GM08714 (cell line): ENCODE results near the gene HOXB2.

ENCODE experiments used
- H3K4me3 ChIP-seq: fragments of 200-500 bp; sonication (Bioruptor generic); 2 replicates; pipeline ENCODE4 v1.5.1; 2014; ENCODE audit warnings: mild to moderate bottlenecking, low read length, inconsistent platforms
- ZNF274 ChIP-seq: IDR thresholded peaks from 2 replicates; pipeline ENCODE4 v1.6.1; 2012; ENCODE audit warnings: mild to moderate bottlenecking, low read depth, low read length

The HOXB2 gene

DNA sequence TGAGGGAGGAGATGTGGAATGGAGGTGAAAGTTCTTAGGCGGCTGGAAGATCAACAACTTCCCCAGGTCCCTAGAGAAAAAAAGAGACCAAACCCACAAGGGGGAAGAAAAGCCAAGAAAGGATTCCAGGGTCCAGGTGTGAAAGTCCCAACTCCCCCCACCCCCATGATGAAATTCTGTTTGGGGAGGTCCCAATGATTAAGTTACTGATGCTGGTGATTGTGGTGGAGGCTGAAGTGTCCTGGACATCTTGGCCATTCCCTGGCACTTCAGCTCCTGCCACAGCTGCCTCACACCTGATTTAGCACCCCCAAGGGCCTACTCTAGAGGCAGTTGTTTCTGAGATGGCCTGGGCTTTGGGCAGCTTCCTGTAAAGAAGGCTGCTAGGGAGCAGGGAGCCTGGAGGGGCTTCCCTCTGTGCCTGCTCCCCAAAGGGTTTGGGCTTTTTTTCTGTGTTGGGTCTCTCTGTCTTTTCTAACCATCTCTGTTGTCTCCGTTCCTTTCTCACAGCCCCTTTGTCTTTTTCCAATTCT is 20.2 kb upstream of the HOXB2 start:
- no peak for TF ChIP-seq ZNF274
- no peak overlapping the region for H3K4me3 ChIP-seq

DNA sequence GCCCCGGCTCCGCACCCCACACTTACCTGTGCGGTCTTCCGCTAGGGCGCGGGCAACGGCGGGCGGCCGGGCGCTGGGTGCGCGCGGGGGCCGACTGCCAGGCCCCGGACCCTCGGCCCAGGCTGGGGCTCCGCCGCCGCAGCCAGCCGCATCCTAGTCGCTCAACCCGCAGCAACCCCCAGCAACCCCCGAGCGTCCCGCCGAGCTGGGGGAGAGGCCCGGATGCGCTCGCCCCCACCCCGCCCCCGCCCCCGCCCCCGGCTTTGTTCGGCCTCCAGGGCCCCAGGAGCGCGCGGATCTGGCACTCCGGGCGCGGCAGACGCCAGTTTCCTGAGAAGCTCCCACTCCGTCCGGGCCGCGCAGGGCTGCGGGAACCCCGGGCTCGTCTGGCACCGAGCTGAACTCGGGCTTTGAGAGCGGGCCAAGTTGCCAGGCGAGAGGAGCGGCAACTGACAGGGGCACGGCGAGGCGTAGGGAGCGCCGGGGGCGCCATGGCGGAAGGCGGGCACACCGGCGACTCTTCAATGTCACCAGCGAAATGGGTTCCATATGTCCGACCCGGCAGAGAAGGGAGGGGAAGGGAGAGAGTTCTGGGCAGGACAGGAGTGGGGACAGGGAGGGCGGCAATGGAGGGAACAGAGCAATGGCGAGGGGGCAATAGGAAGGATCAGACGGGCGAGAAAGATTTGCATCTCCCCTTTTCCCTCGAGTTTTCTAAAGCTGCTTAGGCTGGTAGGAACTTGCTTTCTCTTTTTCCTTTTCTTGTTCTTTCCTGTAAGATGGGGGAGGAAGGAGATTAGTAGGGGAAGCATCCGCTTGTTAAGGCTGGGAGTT is 19.5 kb upstream of the HOXB2 start:
- no peak overlapping the region for H3K4me3 ChIP-seq
- TF ChIP-seq ZNF274 = no peak

DNA sequence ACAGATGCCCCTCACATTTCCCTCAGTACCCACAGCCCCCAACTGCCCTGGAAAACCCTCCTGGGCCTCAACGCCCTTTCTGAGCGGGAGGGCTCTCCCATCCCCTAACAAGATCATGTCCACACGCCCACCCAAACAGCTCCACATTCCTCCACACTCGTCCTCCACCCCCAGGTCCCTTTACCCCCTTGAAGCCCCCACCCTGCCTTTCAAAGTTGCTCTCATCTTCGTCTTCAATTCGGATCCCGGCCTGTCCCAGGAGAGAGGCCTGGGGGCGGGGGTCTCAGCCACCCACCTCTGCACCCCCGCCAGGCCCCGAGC is 18.9 kb upstream of the HOXB2 start:
- no peak overlapping the region for H3K4me3 ChIP-seq
- TF ChIP-seq ZNF274 = no peak

DNA sequence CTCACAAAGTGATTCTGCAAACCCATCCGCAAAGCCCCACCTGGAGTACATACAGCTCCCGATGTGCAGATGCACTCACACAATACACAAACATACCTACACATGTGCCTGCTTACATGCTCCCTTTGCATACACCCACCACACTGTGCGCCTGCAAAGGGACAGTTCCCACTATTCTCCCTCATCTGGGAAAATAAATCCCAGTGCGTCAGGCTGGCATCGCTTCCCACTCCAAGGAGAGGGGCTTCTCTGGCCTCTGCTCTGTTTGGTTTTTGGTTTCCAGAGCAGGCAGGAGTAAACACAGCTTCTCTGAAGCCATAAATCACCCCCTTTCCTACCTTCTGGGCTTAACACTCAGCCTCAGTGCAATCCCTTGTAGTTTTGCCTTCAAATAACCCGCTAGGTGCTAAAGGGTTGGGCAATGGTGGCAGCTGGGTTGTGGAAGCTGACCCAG is 18.5 kb upstream of the HOXB2 start:
- TF ChIP-seq ZNF274 = no peak
- H3K4me3 ChIP-seq = no peak overlapping the region

DNA sequence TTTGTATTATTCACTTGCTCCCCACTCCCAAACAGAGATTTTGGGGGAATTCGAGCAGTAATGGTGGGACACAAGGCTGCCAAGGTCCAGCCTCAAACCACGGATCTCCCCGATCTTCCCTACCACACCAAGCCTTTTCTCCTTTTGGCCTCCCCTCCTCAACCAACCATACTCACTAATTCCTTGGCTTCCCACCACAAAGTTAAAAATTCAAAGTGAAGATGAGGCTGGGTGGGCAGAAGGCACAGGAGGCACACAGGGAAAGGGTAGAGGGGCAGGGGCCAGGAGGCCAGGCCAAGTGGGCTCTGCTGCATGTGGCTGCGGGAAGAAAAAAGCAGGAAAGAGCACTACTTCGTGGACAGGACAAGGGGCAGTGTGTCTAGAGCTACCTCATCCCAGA is 18.0 kb upstream of the HOXB2 start:
- TF ChIP-seq ZNF274 = no peak
- no peak overlapping the region for H3K4me3 ChIP-seq

DNA sequence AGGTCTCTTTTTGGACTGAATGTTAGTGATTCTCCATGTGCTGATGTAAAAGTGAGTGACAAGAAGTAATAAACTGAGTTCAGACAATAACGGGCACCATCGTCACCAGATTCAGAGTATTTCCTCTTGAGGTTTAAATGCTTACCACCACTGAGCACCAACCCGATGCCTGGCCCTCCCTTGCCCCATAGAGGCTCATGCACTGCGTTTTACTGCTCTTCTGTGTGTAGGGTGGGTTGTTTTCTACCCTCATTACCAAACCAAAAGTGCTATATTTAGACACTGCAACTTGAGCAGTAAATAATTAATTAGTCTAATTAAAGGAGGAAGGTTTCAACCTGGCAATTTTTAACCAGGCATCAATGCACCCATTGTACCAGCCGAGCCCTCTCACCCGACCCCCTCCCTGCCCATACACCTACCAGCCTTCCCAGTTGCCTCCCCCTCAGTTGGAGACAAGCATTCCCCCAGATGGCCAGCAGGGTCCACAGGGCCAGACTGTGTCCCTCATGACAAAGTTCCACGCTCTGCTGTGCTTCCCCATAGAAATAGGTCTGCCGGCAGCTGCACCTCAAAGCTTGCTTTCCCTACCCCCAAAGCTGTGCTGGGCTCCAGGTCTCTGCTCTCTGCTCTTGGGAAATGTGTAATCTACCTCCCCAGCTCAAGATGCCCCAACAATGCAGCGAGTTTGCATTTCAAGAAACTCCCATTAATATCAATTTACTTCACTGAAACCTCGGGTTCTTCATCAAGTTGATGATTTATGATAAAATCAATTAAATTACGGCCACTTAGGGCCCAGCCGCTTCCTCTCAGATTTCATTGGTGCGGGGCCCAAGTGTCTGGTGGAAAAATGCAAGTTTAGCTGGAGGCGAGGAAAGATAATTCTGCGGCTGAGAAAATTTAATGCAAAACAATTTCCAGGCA is 17.2 kb upstream of the HOXB2 start:
- H3K4me3 ChIP-seq = peak overlapping the region; percentile 8; the same call in 1 of the 2 replicates
- TF ChIP-seq ZNF274 = no peak

DNA sequence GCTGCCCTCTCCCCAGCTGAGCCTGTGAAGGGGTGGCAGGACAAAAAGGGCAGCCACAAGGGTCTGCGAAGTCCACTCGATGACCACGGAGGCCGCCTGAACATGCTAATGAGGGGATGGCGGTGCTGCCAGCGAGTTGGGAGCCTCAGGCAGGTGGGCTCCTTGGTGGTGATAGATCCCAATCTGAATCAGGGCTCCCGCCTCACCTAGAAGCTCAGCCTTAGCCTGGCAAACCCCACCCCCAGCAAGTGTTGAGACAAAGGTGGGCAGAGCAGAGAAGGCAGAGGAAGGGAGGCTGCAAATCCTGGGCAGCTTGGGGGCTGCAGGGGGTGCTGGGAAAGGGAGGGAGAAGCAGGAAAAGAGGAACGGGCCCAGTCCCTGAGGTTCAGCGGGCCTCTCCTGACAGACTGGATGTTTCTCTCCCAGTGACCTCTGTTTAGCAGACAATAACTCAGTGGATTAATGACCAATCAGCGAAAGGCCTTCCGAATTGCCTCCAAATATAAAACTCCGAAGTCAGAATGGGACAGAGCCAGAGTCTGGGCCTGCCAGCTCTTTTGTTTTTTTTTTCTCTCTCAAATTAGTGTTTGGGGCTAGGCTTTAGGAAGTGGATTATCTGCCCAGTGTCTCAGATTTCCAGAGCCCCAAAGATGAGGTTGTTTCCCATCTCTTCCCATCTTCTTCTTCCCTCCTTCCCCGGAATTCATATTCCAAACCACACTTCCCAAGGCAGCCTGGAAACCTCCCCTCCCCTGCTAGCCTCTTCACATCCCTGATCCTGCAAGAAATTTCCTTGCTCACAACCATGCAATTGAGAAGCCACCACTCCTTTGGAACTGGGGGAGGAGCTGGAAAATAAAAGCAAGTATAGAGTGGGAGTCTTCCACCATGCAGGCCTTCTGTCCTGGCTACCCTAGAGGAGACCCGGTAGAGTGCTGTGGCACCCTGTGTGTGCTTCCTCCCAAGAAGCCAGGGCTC is 15.2 kb upstream of the HOXB2 start:
- TF ChIP-seq ZNF274 = no peak
- no peak overlapping the region for H3K4me3 ChIP-seq

DNA sequence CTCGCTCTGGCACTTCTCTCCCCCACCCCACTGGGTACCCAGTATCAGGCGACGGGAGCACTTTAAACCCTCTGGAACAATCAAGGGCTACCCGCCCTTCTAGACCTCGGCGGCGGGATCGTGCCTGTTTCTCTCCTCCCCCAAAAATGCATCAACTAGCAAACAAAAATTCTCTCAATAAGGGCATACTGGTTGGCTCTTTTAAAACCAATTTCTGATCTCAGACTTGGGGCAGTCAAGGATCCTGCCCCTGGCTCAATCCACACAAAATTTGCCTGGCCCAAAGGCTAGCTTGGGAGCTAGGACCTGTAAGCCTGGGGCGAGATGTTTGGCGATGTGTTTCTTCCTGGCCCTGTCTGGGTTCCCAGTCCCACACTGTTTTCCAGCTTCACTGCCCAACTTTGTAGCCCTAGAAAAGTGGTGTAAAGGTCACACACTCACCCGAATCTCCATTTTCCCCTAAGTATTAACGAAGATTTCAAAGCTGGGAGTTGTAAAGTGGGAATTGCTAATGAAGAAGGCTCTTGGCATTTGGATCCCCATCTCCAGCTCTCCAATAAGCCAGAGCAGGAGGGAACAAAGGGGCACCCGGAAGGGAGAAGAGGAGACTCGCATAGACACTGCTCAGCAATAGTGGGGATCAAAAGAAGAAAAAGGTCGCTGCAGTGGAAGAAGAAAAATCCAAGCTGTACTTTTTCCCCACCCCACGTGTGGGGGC is 14.4 kb upstream of the HOXB2 start:
- TF ChIP-seq ZNF274 = no peak

DNA sequence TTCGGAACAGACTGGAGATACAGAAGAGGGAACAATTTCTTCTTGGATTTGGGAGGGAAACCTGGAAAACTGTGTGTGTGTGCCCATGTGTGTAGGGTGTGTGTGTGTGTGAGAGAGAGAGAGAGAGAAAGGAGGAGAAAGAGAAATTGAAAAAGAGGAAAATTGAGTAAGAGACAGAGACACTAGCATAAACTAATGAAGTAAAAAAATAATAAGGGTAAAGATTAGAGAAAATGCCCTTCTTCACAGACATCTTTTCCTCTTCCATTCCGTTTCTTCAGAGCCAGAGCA is 13.9 kb upstream of the HOXB2 start:
- TF ChIP-seq ZNF274 = no peak
- no peak overlapping the region for H3K4me3 ChIP-seq

More for the DNA sequence above, 14.4 kb upstream of the HOXB2 start:
- no peak overlapping the region for H3K4me3 ChIP-seq

DNA sequence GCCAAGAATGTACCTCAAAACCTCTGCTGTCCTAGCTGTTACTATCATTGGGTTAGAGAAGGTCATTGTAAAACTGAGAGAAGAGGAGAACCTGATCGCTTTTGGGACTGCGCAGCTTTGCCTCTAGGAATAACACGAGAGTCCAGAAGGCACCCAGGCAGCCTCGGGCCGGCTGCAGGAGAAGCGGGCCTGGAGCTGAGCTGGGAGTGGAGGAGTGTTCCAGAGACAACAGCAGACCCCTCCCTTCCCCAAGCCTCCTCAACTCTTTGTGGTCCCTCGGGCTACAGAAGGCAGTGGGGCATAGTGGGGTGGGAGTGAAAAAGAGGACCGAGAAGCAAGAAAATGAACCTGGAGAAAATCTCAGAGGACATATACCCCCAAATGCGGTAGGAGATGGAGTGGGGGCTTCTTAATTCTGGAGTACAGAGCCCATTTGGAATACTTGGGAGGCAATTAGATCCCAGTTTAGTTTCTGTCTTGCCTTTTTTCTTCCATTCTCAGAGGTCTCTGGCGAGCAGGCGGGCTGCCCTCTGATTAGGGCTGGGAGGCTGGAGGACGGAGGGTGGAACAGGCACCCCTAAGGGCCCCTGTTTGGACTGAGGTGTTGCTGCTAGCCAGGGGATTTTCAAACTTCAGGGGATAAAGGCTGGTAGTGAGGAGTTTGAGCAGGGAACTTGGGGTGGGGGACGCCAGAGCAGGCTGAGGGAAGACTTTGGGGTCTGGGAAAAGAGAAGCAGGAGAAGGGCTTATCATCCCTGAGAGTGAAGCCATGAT is 13.3 kb upstream of the HOXB2 start:
- TF ChIP-seq ZNF274 = no peak
- H3K4me3 ChIP-seq = no peak overlapping the region

DNA sequence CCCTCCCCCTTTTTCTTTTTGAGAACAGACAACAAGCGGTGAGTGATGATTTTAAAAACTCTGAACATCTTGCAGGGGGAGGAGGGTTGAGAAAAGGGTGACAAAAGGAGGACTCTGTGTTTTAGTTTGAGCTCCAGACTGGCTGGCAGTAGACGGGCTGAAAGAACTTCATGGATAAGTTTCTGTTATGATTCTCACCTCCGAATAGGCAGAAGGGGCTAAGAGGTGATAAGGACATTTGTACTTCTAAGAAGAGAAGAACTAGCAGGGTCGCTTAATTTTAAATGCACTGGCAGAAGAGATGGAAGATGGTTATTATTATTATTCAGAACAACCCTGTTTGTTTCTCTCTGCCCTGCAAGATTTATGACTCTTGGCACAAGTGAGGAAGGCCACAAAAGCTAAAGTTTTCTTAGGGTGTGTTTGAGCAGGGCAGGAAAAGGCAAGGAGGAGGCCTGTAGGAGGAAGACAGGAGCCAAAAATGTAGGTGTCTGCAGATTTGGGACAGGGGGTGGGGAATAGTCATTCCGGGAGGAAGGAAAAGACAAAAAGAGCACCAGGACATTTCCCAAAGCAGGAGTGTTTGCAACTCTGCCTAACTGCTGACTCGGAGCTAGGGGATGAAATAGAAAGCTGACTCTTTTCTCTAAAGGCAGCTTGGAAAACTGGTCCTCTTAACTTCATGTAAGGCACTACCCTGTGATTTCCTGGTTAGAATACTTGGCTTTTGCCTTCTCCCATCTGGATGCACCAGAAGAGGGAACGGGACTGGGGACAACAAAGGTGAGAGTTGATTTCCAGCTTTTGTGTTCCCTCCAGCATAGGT is 11.9 kb upstream of the HOXB2 start:
- TF ChIP-seq ZNF274 = no peak
- no peak overlapping the region for H3K4me3 ChIP-seq

DNA sequence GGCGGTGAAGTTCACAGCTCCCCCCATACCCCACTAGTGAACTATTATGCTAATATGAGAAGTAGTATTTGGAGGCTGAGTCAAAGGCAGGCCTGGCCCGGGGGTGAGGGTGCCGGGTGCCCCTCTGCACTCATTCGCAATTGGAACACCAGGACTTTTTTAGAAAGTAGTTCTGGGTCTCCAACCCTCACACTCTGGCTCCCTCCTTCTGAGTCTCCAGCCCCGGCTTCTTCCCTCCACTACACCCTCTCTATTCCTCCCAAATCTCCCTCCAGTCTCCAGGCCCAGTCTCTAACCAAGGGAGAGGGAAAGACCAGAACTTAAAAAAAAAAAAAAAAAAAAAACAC is 11.3 kb upstream of the HOXB2 start:
- no peak for TF ChIP-seq ZNF274
- H3K4me3 ChIP-seq = no peak overlapping the region
